Neuronal stem cell (in vitro differentiated cells): Measurements from ENCODE around the gene ARFIP2.
A peak's percentile ranks its signal among the peaks of the same experiment; 100 is the strongest.

Experiments
- DNase-seq: peaks from one replicate; pipeline ENCODE4 v3.0.0-alpha.2; 2013; ENCODE audit warnings: low spot score
- H2AFZ ChIP-seq: one replicate; pipeline ENCODE4 v1.6.1; 2013; ENCODE audit warnings: mild to moderate bottlenecking, low read length, inconsistent platforms
- H2AK5ac ChIP-seq: 2 replicates; pipeline ENCODE4 v1.6.1; 2013; ENCODE audit warnings: low read depth, mild to moderate bottlenecking, inconsistent platforms, low read length, moderate library complexity, mixed read lengths
- H2BK120ac ChIP-seq: 2 replicates; pipeline ENCODE4 v1.6.1; 2013; ENCODE audit warnings: low read depth, mild to moderate bottlenecking, inconsistent platforms, low read length, moderate library complexity, mixed read lengths
- H2BK12ac ChIP-seq: one replicate; pipeline ENCODE4 v1.6.1; 2013; ENCODE audit warnings: low read length, inconsistent platforms
- H2BK15ac ChIP-seq: 2 replicates; pipeline ENCODE4 v1.6.1; 2013; ENCODE audit warnings: mild to moderate bottlenecking, low read length, inconsistent platforms, mixed read lengths
- H2BK5ac ChIP-seq: one replicate; pipeline ENCODE4 v1.6.1; 2013; ENCODE audit warnings: inconsistent platforms, mild to moderate bottlenecking, low read length, moderate library complexity
- H3K14ac ChIP-seq: one replicate; pipeline ENCODE4 v1.6.1; 2013; ENCODE audit warnings: low read length, inconsistent platforms
- H3K18ac ChIP-seq: 2 replicates; pipeline ENCODE4 v1.6.1; 2013; ENCODE audit warnings: low read length, inconsistent platforms
- H3K23ac ChIP-seq: 2 replicates; pipeline ENCODE4 v1.6.1; 2013; ENCODE audit warnings: low read depth, mild to moderate bottlenecking, mixed read lengths, low read length, inconsistent platforms; ENCODE audit not compliant: poor library complexity
- H3K27ac ChIP-seq: replicated peaks from 3 replicates; pipeline ENCODE4 v1.5.1; 2013; ENCODE audit warnings: low read length, inconsistent platforms
- H3K27me3 ChIP-seq, 3 experiments: 2 replicates each; pipeline ENCODE4 v1.6.1; 2013; ENCODE audit warnings: low read length in 3 of 3, mild to moderate bottlenecking in 2 of 3, inconsistent platforms in 1 of 3, low read depth in 1 of 3, mixed read lengths in 1 of 3, moderate library complexity in 1 of 3; ENCODE audit not compliant: control insufficient read depth in 3 of 3, insufficient read depth in 3 of 3
- H3K36me3 ChIP-seq, 2 donors: replicated peaks in 1 of 2; 2 replicates each; pipeline ENCODE4 v1.6.1; 2013; ENCODE audit warnings: low read length in 2 of 2; ENCODE audit not compliant: control insufficient read depth in 2 of 2, insufficient read depth in 2 of 2
- H3K4ac ChIP-seq: 2 replicates; pipeline ENCODE4 v1.6.1; 2013; ENCODE audit warnings: inconsistent platforms, mild to moderate bottlenecking, low read length, moderate library complexity
- H3K4me1 ChIP-seq, 2 donors: 1 replicate in 1 of 2; 2 replicates in 1 of 2; pipeline ENCODE4 v1.6.1; 2013; ENCODE audit warnings: low read length in 2 of 2, low read depth in 1 of 2; ENCODE audit not compliant: control insufficient read depth in 2 of 2, insufficient read depth in 1 of 2
- H3K4me2 ChIP-seq: one replicate; pipeline ENCODE4 v1.6.1; 2013; ENCODE audit warnings: mild to moderate bottlenecking, low read length, inconsistent platforms; ENCODE audit not compliant: insufficient read depth, poor library complexity, severe bottlenecking
- H3K4me3 ChIP-seq, 2 donors: 2 replicates each; pipeline ENCODE4 v1.5.1; 2013; ENCODE audit warnings: low read length in 2 of 2, mild to moderate bottlenecking in 2 of 2, inconsistent platforms in 1 of 2, moderate library complexity in 1 of 2
- H3K79me1 ChIP-seq: one replicate; pipeline ENCODE4 v1.6.1; 2013; ENCODE audit warnings: low read depth, mild to moderate bottlenecking, inconsistent platforms, low read length, moderate library complexity
- H3K9ac ChIP-seq: one replicate; pipeline ENCODE4 v1.6.1; 2013; ENCODE audit warnings: mild to moderate bottlenecking, low read depth, low read length, inconsistent platforms; ENCODE audit not compliant: poor library complexity
- H3K9me3 ChIP-seq, 2 donors: replicated peaks in 1 of 2; 2 replicates each; pipeline versions ENCODE3 to v1.6.1; 2013; ENCODE audit warnings: low read length in 2 of 2, mild to moderate bottlenecking in 2 of 2, inconsistent platforms in 1 of 2, low read depth in 1 of 2, mixed read lengths in 1 of 2, moderate library complexity in 1 of 2; ENCODE audit not compliant: control insufficient read depth in 2 of 2, insufficient read depth in 1 of 2
- H4K8ac ChIP-seq: one replicate; pipeline ENCODE4 v1.6.1; 2013; ENCODE audit warnings: low read depth, mild to moderate bottlenecking, inconsistent platforms, low read length, moderate library complexity
- H4K91ac ChIP-seq: one replicate; pipeline ENCODE4 v1.6.1; 2013; ENCODE audit warnings: low read length, low read depth, mild to moderate bottlenecking, inconsistent platforms; ENCODE audit not compliant: poor library complexity
- WGBS, 2 donors: extraction: QIAGEN DNeasy Blood & Tissue Kit; methylation state at CpG; one replicate each; pipeline ENCODE4 v1.1.7; 2013; ENCODE audit warnings: missing lambda C conversion rate in 2 of 2, mixed read lengths in 1 of 2; ENCODE audit not compliant: insufficient read length in 2 of 2, insufficient replicate concordance in 1 of 2; ENCODE audit errors: extremely low coverage in 2 of 2; 5-methylcytosine and 5-hydroxymethylcytosine counted together

Gene ARFIP2

GRCh38 chr11:6498121-6498520 lies 17.0 kb upstream of the ARFIP2 start:
- Histone ChIP-seq H3K4me1 (peaks cover 0 to 2% of the 10 kb centered on the region in 2 donors), H3K79me1 (no peaks in the 10 kb centered on the region), H3K27ac (no peak overlapping the region), H3K9me3 (no peaks in the 10 kb centered on the region), H2AK5ac (peak overlapping the region; percentile 47), H3K36me3 (peaks cover 14 to 52% of the 10 kb centered on the region in 2 donors), H4K8ac (no peak overlapping the region), H3K27me3 (no peaks in the 10 kb centered on the region), H3K4me3 (no peak overlapping the region), H2AFZ (no peak overlapping the region), H2BK12ac (no peak overlapping the region), H3K9ac (peak overlapping the region; percentile 13), H3K18ac (no peak overlapping the region), H2BK15ac (no peak overlapping the region), H4K91ac (no peak overlapping the region), H3K23ac (no peak overlapping the region), H2BK5ac (no peak overlapping the region), H3K4me2 (no peak overlapping the region), H2BK120ac (no peak overlapping the region), H3K14ac (no peak overlapping the region), H3K4ac (no peak overlapping the region)
- no CpG with 5 or more reads among the region's 7 CpGs for WGBS, 2 donors
- no peak for DNase-seq

GRCh38 chr11:6497069-6497839 lies 16.1 kb upstream of the ARFIP2 start, which contains the start of gene DNHD1:
Gene DNHD1 (plus strand): TSS chr11:6497280. CDS start chr11:6498216, 936 bp downstream.
- H3K4me1 ChIP-seq: peaks cover 0 to 2% of the 10 kb centered on the region in 2 donors
- peak within 1 kb of the TSS; percentile 47 for H2AK5ac ChIP-seq
- DNase-seq: no peak

GRCh38 chr11:6489306-6489705 lies 8.2 kb upstream of the ARFIP2 start:
- Histone ChIP-seq H3K23ac (no peak overlapping the region), H3K4me1 (no peaks in the 10 kb centered on the region), H3K4ac (no peak overlapping the region), H3K4me2 (no peak overlapping the region), H3K18ac (no peak overlapping the region), H2AK5ac (no peak overlapping the region), H2BK12ac (no peak overlapping the region), H3K9me3 (no peaks in the 10 kb centered on the region), H4K91ac (no peak overlapping the region), H3K36me3 (peaks cover 13 to 83% of the 10 kb centered on the region in 2 donors), H3K27ac (no peak overlapping the region), H3K9ac (no peak overlapping the region), H3K79me1 (no peaks in the 10 kb centered on the region), H2BK5ac (no peak overlapping the region), H2AFZ (no peak overlapping the region), H3K27me3 (no peaks in the 10 kb centered on the region), H4K8ac (no peak overlapping the region), H2BK120ac (no peak overlapping the region), H3K4me3 (no peak overlapping the region), H2BK15ac (no peak overlapping the region), H3K14ac (no peak overlapping the region)
- DNase-seq: no peak
- no CpG with 5 or more reads among the region's 4 CpGs for whole genome bisulfite sequencing, 2 donors

More at GRCh38 chr11:6497069-6497839, 16.1 kb upstream of the ARFIP2 start, which contains the start of gene DNHD1:
- H4K91ac ChIP-seq: no peak within 1 kb of the TSS
- no peak within 1 kb of the TSS for H2BK12ac ChIP-seq
- no CpG with 5 or more reads among the region's 33 CpGs for whole genome bisulfite sequencing, 2 donors
- no peak within 1 kb of the TSS for H3K4me2 ChIP-seq
- no peak within 1 kb of the TSS for H3K27ac ChIP-seq
- H3K18ac ChIP-seq: no peak within 1 kb of the TSS
- H3K9ac ChIP-seq: peak within 1 kb of the TSS; percentile 13
- H3K27me3 ChIP-seq: no peaks in the 10 kb centered on the region
- H3K23ac ChIP-seq: no peak within 1 kb of the TSS
- H4K8ac ChIP-seq: no peak within 1 kb of the TSS
- H3K4me3 ChIP-seq: no peak within 1 kb of the TSS
- no peak within 1 kb of the TSS for H2BK5ac ChIP-seq
- H3K36me3 ChIP-seq: peaks cover 10 to 53% of the 10 kb centered on the region in 2 donors
- H3K4ac ChIP-seq: no peak within 1 kb of the TSS
- no peak within 1 kb of the TSS for H3K14ac ChIP-seq
- H3K9me3 ChIP-seq: no peaks in the 10 kb centered on the region
- no peak within 1 kb of the TSS for H2AFZ ChIP-seq
- H2BK120ac ChIP-seq: no peak within 1 kb of the TSS
- H2BK15ac ChIP-seq: no peak within 1 kb of the TSS
- H3K79me1 ChIP-seq: no peaks in the 10 kb centered on the region

GRCh38 chr11:6488821-6489220 lies 7.7 kb upstream of the ARFIP2 start:
- Histone ChIP-seq H3K4me2 (no peak overlapping the region), H3K9ac (no peak overlapping the region), H3K27ac (no peak overlapping the region), H3K27me3 (no peaks in the 10 kb centered on the region), H3K23ac (no peak overlapping the region), H3K79me1 (no peaks in the 10 kb centered on the region), H2BK5ac (no peak overlapping the region), H2BK15ac (no peak overlapping the region), H3K4ac (no peak overlapping the region), H3K4me1 (no peaks in the 10 kb centered on the region), H3K4me3 (no peak overlapping the region), H2BK120ac (no peak overlapping the region), H3K18ac (no peak overlapping the region), H3K9me3 (no peaks in the 10 kb centered on the region), H2BK12ac (no peak overlapping the region), H2AK5ac (no peak overlapping the region), H2AFZ (no peak overlapping the region), H4K8ac (no peak overlapping the region), H4K91ac (no peak overlapping the region), H3K14ac (no peak overlapping the region), H3K36me3 (peaks cover 13 to 84% of the 10 kb centered on the region in 2 donors)
- no peak for DNase-seq
- no CpG with 5 or more reads among the region's 3 CpGs for WGBS, 2 donors
